ENCODE results near the gene CD63. TPM values are rescaled to one million over a fixed set of nuclear protein-coding genes. Genes with fewer than 3 reads are reported as not detected.

The CD63 gene
- total RNA-seq, 1 experiment from 2014 or later: 880 TPM

DNA sequence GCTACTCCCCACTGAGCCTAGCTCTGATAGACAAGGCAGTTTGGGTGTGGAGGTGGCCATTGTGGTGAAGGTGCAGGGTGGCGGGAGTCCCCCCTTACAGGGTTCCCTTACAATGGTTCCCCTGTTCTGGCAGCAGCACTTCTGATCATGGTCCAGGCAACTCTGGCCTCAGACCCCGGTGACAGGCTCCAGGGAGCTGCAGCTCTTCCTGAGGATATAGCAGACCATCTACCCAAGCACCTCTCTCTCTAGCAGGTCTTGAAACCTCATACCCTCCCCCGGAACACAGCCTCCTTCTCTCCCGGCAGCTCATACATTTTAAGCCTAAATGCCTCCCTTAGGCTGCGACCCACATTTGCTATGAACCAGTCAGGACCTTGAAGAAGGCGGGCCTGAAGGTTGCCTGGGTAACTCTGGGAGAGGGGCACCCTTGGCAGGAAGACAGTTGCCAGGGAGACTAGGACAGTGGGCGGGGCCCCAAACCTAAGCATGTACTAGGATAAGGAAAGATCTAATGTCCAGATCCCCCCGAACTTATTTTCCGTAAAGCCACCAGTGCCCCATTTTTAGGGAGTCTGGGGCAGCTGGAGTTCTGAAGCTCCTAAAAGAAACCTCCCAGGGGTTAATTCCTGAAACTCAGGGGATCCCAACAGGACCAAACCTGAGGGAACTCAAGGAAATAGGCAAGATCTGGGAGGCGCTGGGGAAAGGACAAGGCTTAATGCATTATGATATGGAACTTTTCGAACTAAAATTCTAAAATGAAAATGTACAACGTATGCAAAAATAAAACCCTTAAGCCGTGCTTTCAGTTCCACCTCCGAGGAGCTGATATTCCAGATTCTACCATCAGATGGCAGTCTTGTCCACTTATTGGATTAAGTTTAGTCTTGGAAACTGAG is 9.6 kb upstream of the CD63 start:
- peaks cover 11% of the 10 kb centered on the region for H3K36me3 Mint-ChIP-seq (ENCODE audit: insufficient read depth, unreplicated experiment)
- peaks cover 21% of the 10 kb centered on the region for H3K27me3 Mint-ChIP-seq (ENCODE audit: unreplicated experiment)
- TF ChIP-seq, protein P1, sequence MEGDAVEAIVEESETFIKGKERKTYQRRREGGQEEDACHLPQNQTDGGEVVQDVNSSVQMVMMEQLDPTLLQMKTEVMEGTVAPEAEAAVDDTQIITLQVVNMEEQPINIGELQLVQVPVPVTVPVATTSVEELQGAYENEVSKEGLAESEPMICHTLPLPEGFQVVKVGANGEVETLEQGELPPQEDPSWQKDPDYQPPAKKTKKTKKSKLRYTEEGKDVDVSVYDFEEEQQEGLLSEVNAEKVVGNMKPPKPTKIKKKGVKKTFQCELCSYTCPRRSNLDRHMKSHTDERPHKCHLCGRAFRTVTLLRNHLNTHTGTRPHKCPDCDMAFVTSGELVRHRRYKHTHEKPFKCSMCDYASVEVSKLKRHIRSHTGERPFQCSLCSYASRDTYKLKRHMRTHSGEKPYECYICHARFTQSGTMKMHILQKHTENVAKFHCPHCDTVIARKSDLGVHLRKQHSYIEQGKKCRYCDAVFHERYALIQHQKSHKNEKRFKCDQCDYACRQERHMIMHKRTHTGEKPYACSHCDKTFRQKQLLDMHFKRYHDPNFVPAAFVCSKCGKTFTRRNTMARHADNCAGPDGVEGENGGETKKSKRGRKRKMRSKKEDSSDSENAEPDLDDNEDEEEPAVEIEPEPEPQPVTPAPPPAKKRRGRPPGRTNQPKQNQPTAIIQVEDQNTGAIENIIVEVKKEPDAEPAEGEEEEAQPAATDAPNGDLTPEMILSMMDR (IDR thresholded peaks at IDR 0.05; ENCODE audit: unreplicated experiment): peak; percentile 55
- CTCF ChIA-PET: interaction anchor here (0.8 to 3.3 kb wide), 30 partner anchors 9 to 726 kb away, joined by 3 to 41 read pairs (median 4); partner anchors contain the start of genes ANKRD52, CD63, DNAJC14 and ORMDL2
- intact Hi-C loops (cut with micrococcal nuclease; ENCODE audit: unreplicated experiment): loop anchor here (1.0 to 5.0 kb wide), 8 partner anchors 56 to 364 kb away; partner anchors contain the start of genes DGKA, ORMDL2, PA2G4 and RPS26
- H3K27ac Mint-ChIP-seq (ENCODE audit: unreplicated experiment): peak overlapping the region; percentile 42
- DNase-seq: peak; percentile 86
- H3K4me3 Mint-ChIP-seq (ENCODE audit: low read depth, unreplicated experiment): peak overlapping the region; percentile 68
- no peaks in the 10 kb centered on the region for H3K9me3 Mint-ChIP-seq (ENCODE audit: low read depth, unreplicated experiment)
- peaks cover 35% of the 10 kb centered on the region for H3K4me1 Mint-ChIP-seq (ENCODE audit: low read depth, unreplicated experiment)
- BruUV-seq (replicated peaks): no TSS peak

GRCh38 chr12:55737581-55738122 is 8.8 kb upstream of the CD63 start:
- CTCF ChIA-PET: interaction anchor here (0.7 to 3.3 kb wide), 25 partner anchors 8 to 520 kb away, joined by 3 to 41 read pairs (median 5); partner anchors contain the start of genes ANKRD52, CD63, DNAJC14 and ORMDL2
- peaks cover 10% of the 10 kb centered on the region for H3K36me3 Mint-ChIP-seq (ENCODE audit: insufficient read depth, unreplicated experiment)
- peaks cover 32% of the 10 kb centered on the region for H3K4me1 Mint-ChIP-seq (ENCODE audit: low read depth, unreplicated experiment)
- BruUV-seq (replicated peaks): no TSS peak
- DNase-seq: no peak
- TF ChIP-seq, protein P1 (IDR thresholded peaks at IDR 0.05; ENCODE audit: unreplicated experiment): no peak
- H3K9me3 Mint-ChIP-seq (ENCODE audit: low read depth, unreplicated experiment): no peaks in the 10 kb centered on the region
- peak overlapping the region; percentile 42 for H3K27ac Mint-ChIP-seq (ENCODE audit: unreplicated experiment)
- intact Hi-C loops (cut with micrococcal nuclease; ENCODE audit: unreplicated experiment): loop anchor here (1.0 to 5.0 kb wide), 8 partner anchors 55 to 365 kb away; partner anchors contain the start of genes DGKA, ORMDL2, PA2G4 and RPS26
- peak overlapping the region; percentile 68 for H3K4me3 Mint-ChIP-seq (ENCODE audit: low read depth, unreplicated experiment)
- H3K27me3 Mint-ChIP-seq (ENCODE audit: unreplicated experiment): peaks cover 15% of the 10 kb centered on the region

GRCh38 chr12:55736780-55737580 is 8.2 kb upstream of the CD63 start:
- BruUV-seq (replicated peaks): no TSS peak
- peaks cover 10% of the 10 kb centered on the region for H3K36me3 Mint-ChIP-seq (ENCODE audit: insufficient read depth, unreplicated experiment)
- no peak overlapping the region for H3K4me3 Mint-ChIP-seq (ENCODE audit: low read depth, unreplicated experiment)
- intact Hi-C loops (cut with micrococcal nuclease; ENCODE audit: unreplicated experiment): loop anchor here (1.0 to 5.0 kb wide), 6 partner anchors 55 to 365 kb away; partner anchors contain the start of genes DGKA, ORMDL2, PA2G4 and SARNP
- no peaks in the 10 kb centered on the region for H3K9me3 Mint-ChIP-seq (ENCODE audit: low read depth, unreplicated experiment)
- DNase-seq: peak; percentile 89
- CTCF ChIA-PET: interaction anchor here (0.7 to 3.3 kb wide), 13 partner anchors 10 to 237 kb away, joined by 3 to 41 read pairs (median 3); partner anchors contain the start of genes BLOC1S1, DNAJC14, RAB5B and RDH5
- TF ChIP-seq, protein P1 (IDR thresholded peaks at IDR 0.05; ENCODE audit: unreplicated experiment): peak; percentile 87
- peak overlapping the region; percentile 4 for H3K27ac Mint-ChIP-seq (ENCODE audit: unreplicated experiment)
- H3K27me3 Mint-ChIP-seq (ENCODE audit: unreplicated experiment): peaks cover 8% of the 10 kb centered on the region
- H3K4me1 Mint-ChIP-seq (ENCODE audit: low read depth, unreplicated experiment): peaks cover 25% of the 10 kb centered on the region
